HPDE6-E6E7 (cell line): ENCODE data around the gene TUBB8B.
"Not testable (repeated sequence)": the region's sequence is repeated elsewhere in the genome, so short reads cannot be mapped to it uniquely, and the experiment has no call there.

ENCODE experiments used
- DNase-seq: peaks from one replicate; pipeline ENCODE4 v3.0.0; 2011; ENCODE audit warnings: missing footprints; ENCODE audit errors: extremely low spot score

The TUBB8B gene

GRCh38 chr18:12773-13172 lies 36.6 kb downstream of the TUBB8B start:
- not testable (repeated sequence) for DNase-seq

GRCh38 chr18:11383-12274 lies 37.8 kb downstream of the TUBB8B start:
- not testable (repeated sequence) for DNase-seq

DNA sequence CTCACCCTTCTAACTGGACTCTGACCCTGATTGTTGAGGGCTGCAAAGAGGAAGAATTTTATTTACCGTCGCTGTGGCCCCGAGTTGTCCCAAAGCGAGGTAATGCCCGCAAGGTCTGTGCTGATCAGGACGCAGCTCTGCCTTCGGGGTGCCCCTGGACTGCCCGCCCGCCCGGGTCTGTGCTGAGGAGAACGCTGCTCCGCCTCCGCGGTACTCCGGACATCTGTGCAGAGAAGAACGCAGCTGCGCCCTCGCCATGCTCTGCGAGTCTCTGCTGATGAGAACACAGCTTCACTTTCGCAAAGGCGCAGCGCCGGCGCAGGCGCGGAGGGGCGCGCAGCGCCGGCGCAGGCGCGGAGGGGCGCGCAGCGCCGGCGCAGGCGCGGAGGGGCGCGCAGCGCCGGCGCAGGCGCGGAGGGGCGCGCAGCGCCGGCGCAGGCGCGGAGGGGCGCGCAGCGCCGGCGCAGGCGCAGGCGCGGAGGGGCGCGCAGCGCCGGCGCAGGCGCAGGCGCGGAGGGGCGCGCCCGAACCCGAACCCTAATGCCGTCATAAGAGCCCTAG lies 38.7 kb downstream of the TUBB8B start:
- not testable (repeated sequence) for DNase-seq

DNA sequence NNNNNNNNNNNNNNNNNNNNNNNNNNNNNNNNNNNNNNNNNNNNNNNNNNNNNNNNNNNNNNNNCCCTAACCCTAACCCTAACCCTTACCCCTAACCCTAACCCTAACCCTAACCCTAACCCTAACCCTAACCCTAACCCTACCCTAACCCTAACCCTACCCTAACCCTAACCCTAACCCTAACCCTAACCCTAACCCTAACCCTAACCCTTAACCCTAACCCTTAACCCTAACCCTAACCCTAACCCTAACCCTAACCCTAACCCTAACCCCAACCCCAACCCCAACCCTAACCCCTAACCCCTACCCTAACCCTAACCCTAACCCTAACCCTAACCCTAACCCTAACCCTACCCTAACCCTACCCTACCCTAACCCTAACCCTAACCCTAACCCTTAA lies 39.5 kb downstream of the TUBB8B start:
- not testable (repeated sequence) for DNase-seq
